Transverse colon (tissue), 4 donors: ENCODE results near the gene DIS3L2. TPM values are rescaled to one million over a fixed set of nuclear protein-coding genes. Genes with fewer than 3 reads are reported as not detected.

Source experiments
- DNase-seq: peaks from one replicate; pipeline ENCODE4 v3.0.0-alpha.2; 2019
- H3K27ac ChIP-seq, 4 donors: fragments of 200-600 bp; sonication (generic); 2 replicates each; pipeline ENCODE4 v1.5.1; 2016 to 2018; ENCODE audit warnings: inconsistent platforms in 4 of 4
- H3K27me3 ChIP-seq: fragments of 200-600 bp; sonication (generic); 2 replicates; pipeline ENCODE4 v1.5.1; 2017; ENCODE audit warnings: inconsistent platforms
- H3K36me3 ChIP-seq, 4 donors: fragments of 200-600 bp; sonication (generic); 2 replicates each; pipeline ENCODE4 v1.5.1; 2017 to 2019; ENCODE audit warnings: inconsistent platforms in 4 of 4
- H3K4me1 ChIP-seq, 4 donors: fragments of 200-600 bp; sonication (generic); 2 replicates each; pipeline ENCODE4 v1.5.1; 2017 to 2020; ENCODE audit warnings: inconsistent platforms in 4 of 4
- H3K4me3 ChIP-seq, 4 donors: fragments of 200-600 bp; sonication (generic); 1 replicate in 1 of 4; 2 replicates in 3 of 4; pipeline versions ENCODE4 v1.5.1 to v1.6.1; 2017 to 2019; ENCODE audit warnings: inconsistent platforms in 4 of 4
- H3K9me3 ChIP-seq, 2 donors: fragments of 200-600 bp; sonication (generic); 2 replicates each; pipeline ENCODE4 v1.5.1; 2017 to 2019; ENCODE audit warnings: inconsistent platforms in 2 of 2
- CTCF ChIP-seq, 5 experiments: fragments of 200-600 bp in 3 of 5; fragments of 450-650 bp in 2 of 5; sonication (generic) in 3 of 5; IDR thresholded peaks; 1 replicate in 2 of 5; 2 replicates in 3 of 5; pipeline ENCODE4 v1.5.1; 2016 to 2017; ENCODE audit warnings: antibody characterized with exemption in 5 of 5, inconsistent platforms in 3 of 5, mild to moderate bottlenecking in 2 of 5, moderate library complexity in 1 of 5
- EP300 ChIP-seq: sonication (generic); formaldehyde crosslinking; IDR thresholded peaks from one replicate; pipeline ENCODE4 v1.6.1; 2017; ENCODE audit warnings: antibody characterized with exemption, low read depth
- POLR2A ChIP-seq: fragments of 450-650 bp; IDR thresholded peaks from one replicate; pipeline ENCODE4 v1.6.1; 2016; ENCODE audit warnings: antibody characterized with exemption, mild to moderate bottlenecking, moderate library complexity
- POLR2AphosphoS5 ChIP-seq, 3 donors: sonication (generic); formaldehyde crosslinking; IDR thresholded peaks; one replicate each; pipeline ENCODE4 v1.6.1; 2016; ENCODE audit warnings: antibody characterized with exemption in 3 of 3
- WGBS, 2 donors: methylation state at CpG; one replicate each; pipeline ENCODE4 v1.1.5; 2018; ENCODE audit warnings: low coverage in 1 of 2; 5-methylcytosine and 5-hydroxymethylcytosine counted together
- in situ Hi-C, 4 donors: fragments of 200-750 bp; cut with MboI; loops; one replicate each; pipeline versions ENCODE4 v1.15.0 to v1.15.1; 2017; ENCODE audit warnings: low sequenced_read_pairs in 3 of 4, low pct_ligation_motif_present in 1 of 4, low pct_unique_long_range_greater_than_20kb in 1 of 4
- intact Hi-C: fragments of 100-400 bp; cut with DNase I; formaldehyde crosslinking; loops from one replicate; pipeline ENCODE4 v1.15.1; 2023; ENCODE audit warnings: low total_unique reads
- total RNA-seq, 4 donors: library from RNA; depleted of rRNA; stranded (reverse); fragments of >200 nt; gene quantifications; one replicate each; pipeline ENCODE4 v1.1.0, GENCODE V29; 2016

Gene DIS3L2
- total RNA-seq, 4 donors from 2014 or later, result 24.7 to 99.9 (median 51.2) TPM

- no peaks in the 10 kb centered on the region for H3K9me3 ChIP-seq
- WGBS, 2 donors, result 1% methylated on average over 41 of the region's 96 CpGs; no CpG with 5 or more reads in 1 of the 2 donors
- peaks cover 74% of the 10 kb centered on the region for H3K27me3 ChIP-seq
- in situ Hi-C loops (loop anchor here in 3 of 4 donors (10.0 to 25.0 kb wide), 3 partner anchors 209 to 399 kb away; no protein-coding TSS in a partner anchor), intact Hi-C loops (loop anchor here (2.0 to 5.0 kb wide), 2 partner anchors 217 to 401 kb away; no protein-coding TSS in a partner anchor)
- peak overlapping the region; percentile 13 to 49 (median 24) for H3K4me3 ChIP-seq
- TF ChIP-seq POLR2AphosphoS5 (IDR thresholded peaks at IDR 0.05), result no peak
- TF ChIP-seq CTCF (IDR thresholded peaks at IDR 0.05), result peak; percentile 47 to 94 (median 90)
- peak; percentile 83 for DNase-seq
- no peaks in the 10 kb centered on the region for H3K36me3 ChIP-seq
- H3K4me1 ChIP-seq, result peaks cover 13 to 24% (median 20%) of the 10 kb centered on the region in 4 donors
- no peak overlapping the region for H3K27ac ChIP-seq
Measured at GRCh38 chr2:231925303-231926179, 36.0 kb upstream of the DIS3L2 start.

- in situ Hi-C loops, result loop anchor here in 3 of 4 donors (10.0 to 25.0 kb wide), 3 partner anchors 209 to 399 kb away; no protein-coding TSS in a partner anchor
- Histone ChIP-seq H3K9me3 (no peaks in the 10 kb centered on the region), H3K36me3 (no peaks in the 10 kb centered on the region), H3K4me1 (peaks cover 13 to 24% (median 20%) of the 10 kb centered on the region in 4 donors), H3K27ac (no peak within 1 kb of the TSS), H3K4me3 (peak within 1 kb of the TSS; percentile 13 to 49 (median 24)), H3K27me3 (peaks cover 74% of the 10 kb centered on the region)
- WGBS, 2 donors, result no CpG with 5 or more reads among the region's 54 CpGs
- TF ChIP-seq CTCF (IDR thresholded peaks at IDR 0.05) (peak in 1 of 5 experiments; percentile 15), POLR2AphosphoS5 (IDR thresholded peaks at IDR 0.05) (no peak)
- intact Hi-C loops, result loop anchor here (2.0 to 5.0 kb wide), 2 partner anchors 216 to 401 kb away; no protein-coding TSS in a partner anchor
- DNase-seq, result no peak
Measured at GRCh38 chr2:231926180-231926741, 35.3 kb upstream of the DIS3L2 start, which contains the start of gene NPPC. NPPC (minus strand) TSS chr2:231926396; CDS start chr2:231926249, 147 bp downstream.

- DNase-seq, result no peak
Measured at GRCh38 chr2:231926761-231927565, 34.5 kb upstream of the DIS3L2 start.

More at GRCh38 chr2:231926761-231927565, 34.5 kb upstream of the DIS3L2 start:
- Histone ChIP-seq H3K36me3 (no peaks in the 10 kb centered on the region), H3K9me3 (no peaks in the 10 kb centered on the region), H3K27me3 (peaks cover 77% of the 10 kb centered on the region), H3K27ac (no peak overlapping the region), H3K4me3 (peak overlapping the region in 3 of 4 donors; percentile 13 to 49 (median 30)), H3K4me1 (peaks cover 13 to 24% (median 20%) of the 10 kb centered on the region in 4 donors)
- 15% methylated on average over 41 of the region's 51 CpGs; no CpG with 5 or more reads in 1 of the 2 donors for WGBS, 2 donors
- TF ChIP-seq POLR2A, result no peak
- no peak for TF ChIP-seq CTCF (IDR thresholded peaks at IDR 0.05)
- TF ChIP-seq POLR2AphosphoS5 (IDR thresholded peaks at IDR 0.05), result no peak
- TF ChIP-seq EP300, result no peak
- in situ Hi-C loops, result loop anchor here in 3 of 4 donors (10.0 to 25.0 kb wide), 3 partner anchors 208 to 398 kb away; no protein-coding TSS in a partner anchor
- intact Hi-C loops, result loop anchor here (2.0 to 5.0 kb wide), 2 partner anchors 215 to 400 kb away; no protein-coding TSS in a partner anchor
